Rectal smooth muscle tissue (tissue), 1 donor: ENCODE data around the gene MTG2.

Experiments used
- H3K27ac ChIP-seq: one replicate; pipeline ENCODE4 v1.7.0; 2013; ENCODE audit warnings: low read depth, low read length, inconsistent platforms
- H3K27me3 ChIP-seq: one replicate; pipeline ENCODE4 v1.7.0; 2013; ENCODE audit warnings: low read length; ENCODE audit not compliant: control insufficient read depth, insufficient read depth
- H3K36me3 ChIP-seq: one replicate; pipeline ENCODE4 v1.7.0; 2013; ENCODE audit warnings: low read length; ENCODE audit not compliant: control insufficient read depth, insufficient read depth
- H3K4me1 ChIP-seq: one replicate; pipeline ENCODE4 v1.7.0; 2013; ENCODE audit warnings: low read length; ENCODE audit not compliant: control insufficient read depth, insufficient read depth
- H3K4me3 ChIP-seq: one replicate; pipeline ENCODE4 v1.7.0; 2013; ENCODE audit warnings: low read length
- H3K9ac ChIP-seq: one replicate; pipeline ENCODE4 v1.7.0; 2013; ENCODE audit warnings: low read length

MTG2 gene

DNA sequence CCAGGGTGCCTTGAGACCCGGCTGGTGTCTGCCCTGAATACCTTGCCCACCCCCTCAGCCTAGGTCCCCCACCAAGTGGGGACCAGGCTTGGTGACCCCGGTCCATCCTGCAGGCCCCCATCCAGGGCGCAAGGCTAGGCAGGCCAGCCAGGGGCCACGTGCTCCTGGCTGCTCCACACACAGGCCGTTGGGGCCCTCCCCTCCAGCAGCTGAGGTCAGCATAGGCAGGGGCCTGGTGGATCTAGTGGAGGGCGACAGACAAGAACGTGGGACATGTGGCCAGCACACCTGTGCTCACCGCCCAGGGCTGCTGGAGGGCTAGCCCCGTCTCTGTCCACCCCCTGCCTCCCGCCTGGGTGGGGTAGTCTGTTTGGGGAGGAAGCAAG is 44.8 kb downstream of the MTG2 start:
- Histone ChIP-seq H3K27me3 (peaks cover 22% of the 10 kb centered on the region), H3K36me3 (no peaks in the 10 kb centered on the region), H3K4me3 (no peak overlapping the region), H3K27ac (no peak overlapping the region), H3K9ac (no peak overlapping the region), H3K4me1 (no peaks in the 10 kb centered on the region)

DNA sequence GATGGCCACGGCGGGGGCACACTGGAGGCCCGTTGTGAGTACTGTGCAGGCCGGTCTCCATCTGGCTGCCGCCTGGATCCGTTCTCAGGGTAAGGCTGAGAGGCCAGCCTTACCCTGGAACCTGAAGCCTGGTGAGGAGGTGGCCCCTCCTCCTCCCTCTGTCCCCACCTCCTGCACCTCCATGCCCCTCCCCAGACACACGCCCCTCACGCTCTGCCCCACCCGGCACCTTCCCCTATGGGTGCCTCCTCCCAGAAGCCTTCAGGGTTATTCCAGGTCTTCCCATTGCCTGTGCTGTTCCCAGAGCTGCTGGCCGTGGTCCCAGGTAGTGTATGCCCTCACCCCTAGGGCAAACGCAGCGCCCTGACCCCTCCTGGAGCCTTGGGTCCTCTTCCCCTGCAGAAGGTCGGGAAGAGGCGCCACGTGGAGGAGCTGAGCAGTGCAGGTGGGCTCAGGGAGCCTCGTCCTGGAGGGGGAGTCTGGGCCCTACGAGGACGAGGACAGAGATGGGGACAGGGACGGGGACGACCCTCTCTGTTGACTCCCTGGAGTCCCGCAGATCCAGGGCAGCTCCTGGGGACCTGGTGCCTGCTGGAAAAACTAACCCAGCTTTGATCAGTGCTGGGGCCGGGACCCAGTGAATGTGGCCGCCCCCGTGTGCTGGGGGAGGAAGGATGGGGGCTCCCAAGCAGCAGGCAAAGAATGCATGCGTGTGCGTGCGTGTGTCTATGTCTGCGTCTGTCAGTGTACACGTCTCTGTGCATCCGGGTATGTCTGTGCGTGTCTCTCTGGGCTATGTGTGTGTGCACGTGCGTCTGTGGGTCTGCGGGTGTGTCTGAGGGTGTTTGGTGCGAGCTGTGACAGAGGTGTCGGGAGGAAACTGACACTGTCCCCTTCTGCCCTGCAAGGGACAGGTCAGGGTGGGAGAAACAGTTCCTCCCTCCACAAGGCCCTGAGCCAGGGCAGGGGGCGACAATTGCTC is 45.4 kb downstream of the MTG2 start:
- Histone ChIP-seq H3K9ac (no peak overlapping the region), H3K27ac (no peak overlapping the region), H3K4me3 (no peak overlapping the region), H3K36me3 (no peaks in the 10 kb centered on the region), H3K4me1 (no peaks in the 10 kb centered on the region), H3K27me3 (peaks cover 18% of the 10 kb centered on the region)

DNA sequence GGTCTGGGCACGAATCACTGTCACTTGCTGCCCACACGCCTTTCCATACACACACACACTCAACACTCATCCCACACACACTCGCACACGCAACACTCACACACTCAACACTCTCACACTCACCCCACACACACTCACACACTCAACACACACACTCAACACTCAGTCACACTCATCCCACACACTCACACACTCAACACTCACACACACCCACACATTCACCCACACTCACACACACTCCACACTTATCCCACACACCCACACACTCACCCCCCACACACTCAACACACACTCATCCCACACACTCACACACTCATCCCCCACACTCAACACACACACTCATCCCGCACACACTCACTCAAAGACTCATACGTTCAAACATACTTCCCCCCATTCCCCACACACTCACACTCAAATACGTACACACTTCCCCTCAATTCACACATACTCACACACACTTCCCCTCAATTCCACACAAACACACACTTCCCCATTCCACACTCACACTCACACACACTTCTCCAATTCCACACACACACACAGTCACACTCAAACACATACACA is 46.2 kb downstream of the MTG2 start:
- Histone ChIP-seq H3K9ac (no peak overlapping the region), H3K4me3 (no peak overlapping the region), H3K4me1 (no peaks in the 10 kb centered on the region), H3K27ac (no peak overlapping the region), H3K36me3 (no peaks in the 10 kb centered on the region), H3K27me3 (peaks cover 19% of the 10 kb centered on the region)

- Histone ChIP-seq H3K27me3 (peaks cover 17% of the 10 kb centered on the region), H3K4me3 (no peak overlapping the region), H3K36me3 (no peaks in the 10 kb centered on the region), H3K27ac (no peak overlapping the region), H3K9ac (no peak overlapping the region), H3K4me1 (no peaks in the 10 kb centered on the region)
Observed at GRCh38 chr20:62229667-62230066, 46.8 kb downstream of the MTG2 start.

- H3K27me3 ChIP-seq: peaks cover 16% of the 10 kb centered on the region
Observed at GRCh38 chr20:62230276-62230675, 47.4 kb downstream of the MTG2 start.

DNA sequence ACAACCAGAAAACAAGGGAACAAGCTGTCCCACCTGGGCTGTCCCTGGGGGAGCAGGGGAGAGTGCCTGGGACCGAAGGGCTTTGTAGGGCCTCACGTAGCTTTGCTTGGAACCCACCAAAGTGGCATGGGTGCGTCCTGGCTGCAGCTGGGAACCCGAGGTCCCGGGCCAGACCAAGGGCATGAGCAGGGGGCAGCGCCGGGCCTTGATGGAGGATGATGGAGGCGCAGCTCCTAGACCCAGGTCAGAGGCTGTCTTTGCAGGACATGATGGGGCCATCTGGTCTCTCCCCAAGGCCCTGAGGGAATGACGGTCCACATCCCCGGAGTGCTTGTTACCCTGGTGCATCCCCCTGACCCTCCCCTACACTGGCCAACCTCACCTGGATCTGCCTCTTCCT is 47.9 kb downstream of the MTG2 start:
- Histone ChIP-seq H3K27ac (no peak overlapping the region), H3K27me3 (peaks cover 16% of the 10 kb centered on the region), H3K4me1 (no peaks in the 10 kb centered on the region), H3K4me3 (no peak overlapping the region), H3K9ac (no peak overlapping the region), H3K36me3 (no peaks in the 10 kb centered on the region)

More at GRCh38 chr20:62230276-62230675, 47.4 kb downstream of the MTG2 start:
- Histone ChIP-seq H3K4me1 (no peaks in the 10 kb centered on the region), H3K4me3 (no peak overlapping the region), H3K9ac (no peak overlapping the region), H3K27ac (no peak overlapping the region), H3K36me3 (no peaks in the 10 kb centered on the region)

- peaks cover 16% of the 10 kb centered on the region for H3K27me3 ChIP-seq
- no peaks in the 10 kb centered on the region for H3K4me1 ChIP-seq
- no peak overlapping the region for H3K9ac ChIP-seq
- H3K27ac ChIP-seq: no peak overlapping the region
- H3K36me3 ChIP-seq: no peaks in the 10 kb centered on the region
- no peak overlapping the region for H3K4me3 ChIP-seq
Observed at GRCh38 chr20:62231292-62231691, 48.5 kb downstream of the MTG2 start.

DNA sequence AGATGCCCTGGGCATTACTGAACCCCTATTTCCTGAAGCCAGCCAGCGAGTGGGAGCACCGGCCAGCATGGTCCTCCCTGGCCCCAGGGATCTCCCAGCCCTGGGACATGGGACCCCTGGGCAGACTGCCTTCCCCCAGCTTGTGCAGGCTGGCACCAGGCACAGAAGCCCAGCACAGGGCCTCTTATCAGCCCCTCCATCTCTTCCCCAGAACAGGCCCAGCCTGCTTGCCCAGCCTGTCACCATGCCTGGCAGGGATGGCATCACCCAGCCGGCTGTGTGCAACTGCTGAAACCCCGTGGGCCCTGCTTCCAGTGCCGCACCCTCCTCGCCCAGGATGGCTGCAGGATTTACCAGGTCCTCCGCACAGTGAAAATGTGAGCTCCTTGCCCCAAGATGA is 49.4 kb downstream of the MTG2 start:
- Histone ChIP-seq H3K27me3 (peaks cover 13% of the 10 kb centered on the region), H3K36me3 (no peaks in the 10 kb centered on the region), H3K4me1 (no peaks in the 10 kb centered on the region), H3K4me3 (no peak overlapping the region), H3K27ac (no peak overlapping the region), H3K9ac (no peak overlapping the region)

- Histone ChIP-seq H3K9ac (no peak overlapping the region), H3K27me3 (peaks cover 9% of the 10 kb centered on the region), H3K4me1 (peaks cover 3% of the 10 kb centered on the region), H3K4me3 (no peak overlapping the region), H3K27ac (no peak overlapping the region), H3K36me3 (no peaks in the 10 kb centered on the region)
Observed at GRCh38 chr20:62232770-62233645, 50.2 kb downstream of the MTG2 start.

- Histone ChIP-seq H3K4me1 (peaks cover 3% of the 10 kb centered on the region), H3K27me3 (peaks cover 6% of the 10 kb centered on the region), H3K27ac (no peak overlapping the region)
Observed at GRCh38 chr20:62233684-62234083, 50.9 kb downstream of the MTG2 start.

GRCh38 chr20:62234339-62234738 is 51.5 kb downstream of the MTG2 start:
- Histone ChIP-seq H3K27me3 (peaks cover 4% of the 10 kb centered on the region), H3K36me3 (no peaks in the 10 kb centered on the region), H3K4me1 (peaks cover 4% of the 10 kb centered on the region), H3K27ac (no peak overlapping the region), H3K9ac (no peak overlapping the region), H3K4me3 (no peak overlapping the region)

More at GRCh38 chr20:62233684-62234083, 50.9 kb downstream of the MTG2 start:
- Histone ChIP-seq H3K4me3 (no peak overlapping the region), H3K9ac (no peak overlapping the region), H3K36me3 (no peaks in the 10 kb centered on the region)
